UCSD-AML1 (cell line): ENCODE results near the gene C3orf20.

Experiments used
- DNase-seq: peaks from one replicate; lab custom pipeline; 2025; ENCODE audit not compliant: unreplicated experiment; lab: John Stamatoyannopoulos, UW

C3orf20 gene

GRCh38 chr3:14674841-14675240 is at the start of gene C3orf20:
TSS of gene C3orf20 (plus strand) at chr3:14675141. CDS start at chr3:14682714, 7,573 bp downstream.
- DNase-seq, result no peak

DNA sequence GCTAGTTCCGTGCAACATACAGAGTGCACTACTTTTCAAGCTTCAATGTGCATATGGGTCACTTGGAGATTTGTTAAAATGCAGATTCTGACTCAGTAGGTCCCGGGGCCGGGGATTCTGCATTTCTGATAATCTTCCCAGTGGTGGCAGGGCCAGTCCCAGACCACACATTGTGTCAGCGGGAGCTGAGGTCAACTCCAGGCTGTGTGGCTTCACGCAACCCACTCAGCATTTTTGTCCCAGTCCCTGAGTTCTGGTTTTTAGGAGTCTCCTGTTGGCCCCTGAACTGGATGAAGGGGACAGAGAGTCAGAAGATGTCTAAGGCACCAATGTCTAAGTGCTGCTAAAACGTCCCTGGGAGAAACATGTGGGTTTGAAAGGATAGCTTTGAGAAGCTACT is 49.5 kb upstream of the C3orf20 start:
- no peak for DNase-seq

DNA sequence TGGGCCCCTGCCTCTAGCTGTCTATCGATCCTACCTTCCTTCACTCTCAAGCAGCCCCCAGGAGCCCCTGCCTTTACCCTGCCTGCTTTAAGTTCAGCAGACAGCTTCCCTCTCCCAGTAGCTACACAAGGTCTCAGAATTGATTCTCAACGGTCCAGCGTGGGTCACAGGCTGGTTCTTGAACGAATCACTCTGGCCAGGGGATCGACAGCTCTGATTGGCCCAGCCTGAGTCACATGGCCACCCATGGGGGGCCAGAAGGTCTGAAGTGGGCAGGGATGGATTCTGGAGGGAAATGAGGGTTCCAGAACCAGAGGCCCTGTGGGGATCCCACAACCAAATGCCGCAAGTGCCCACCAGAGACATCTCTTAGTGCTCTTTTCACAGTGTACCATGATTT is 47.1 kb upstream of the C3orf20 start:
- no peak for DNase-seq

DNA sequence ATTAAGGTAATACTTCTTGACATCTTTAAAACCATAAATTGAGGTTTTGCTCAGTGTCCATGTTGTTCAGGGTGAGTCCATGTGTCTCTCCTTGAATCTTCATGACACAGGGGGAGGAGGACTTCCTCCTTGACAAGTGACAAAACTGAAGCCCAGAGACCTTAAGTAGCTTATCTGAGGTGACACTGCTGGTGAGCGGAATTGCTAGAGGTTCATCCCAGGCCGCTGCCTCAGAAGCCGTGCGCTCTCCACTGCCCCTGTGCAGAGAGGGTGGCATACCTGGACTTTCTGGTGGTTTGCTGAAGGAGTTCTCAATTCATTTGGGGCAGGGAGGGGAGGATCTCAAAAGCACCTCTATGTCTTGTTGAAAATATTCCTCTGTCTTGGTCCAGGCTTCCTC is 46.5 kb upstream of the C3orf20 start:
- DNase-seq, result no peak

- DNase-seq, result no peak
These were observed 44.4 kb upstream of the C3orf20 start for GRCh38 chr3:14630404-14631100.

DNA sequence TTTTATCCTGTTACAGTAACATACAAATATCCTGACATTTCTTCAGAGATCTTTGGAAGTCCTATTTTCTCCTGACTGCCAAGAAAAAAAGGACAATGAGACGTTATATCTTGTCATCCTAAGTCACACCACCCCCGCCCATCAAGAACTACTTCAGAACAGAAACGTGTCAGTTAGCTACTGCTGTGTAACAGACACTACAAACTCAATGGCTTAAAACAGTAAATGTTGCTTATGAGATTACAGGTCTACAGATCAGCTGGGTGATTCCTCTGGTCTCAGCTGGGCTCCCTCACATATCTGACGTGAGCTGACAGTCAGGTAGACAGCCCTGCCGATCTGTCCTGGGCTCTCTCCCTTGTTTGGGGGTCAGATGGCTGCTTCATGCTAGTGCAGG is 43.8 kb upstream of the C3orf20 start:
- DNase-seq, result no peak

GRCh38 chr3:14631687-14632441 is 43.1 kb upstream of the C3orf20 start:
- DNase-seq, result no peak

DNA sequence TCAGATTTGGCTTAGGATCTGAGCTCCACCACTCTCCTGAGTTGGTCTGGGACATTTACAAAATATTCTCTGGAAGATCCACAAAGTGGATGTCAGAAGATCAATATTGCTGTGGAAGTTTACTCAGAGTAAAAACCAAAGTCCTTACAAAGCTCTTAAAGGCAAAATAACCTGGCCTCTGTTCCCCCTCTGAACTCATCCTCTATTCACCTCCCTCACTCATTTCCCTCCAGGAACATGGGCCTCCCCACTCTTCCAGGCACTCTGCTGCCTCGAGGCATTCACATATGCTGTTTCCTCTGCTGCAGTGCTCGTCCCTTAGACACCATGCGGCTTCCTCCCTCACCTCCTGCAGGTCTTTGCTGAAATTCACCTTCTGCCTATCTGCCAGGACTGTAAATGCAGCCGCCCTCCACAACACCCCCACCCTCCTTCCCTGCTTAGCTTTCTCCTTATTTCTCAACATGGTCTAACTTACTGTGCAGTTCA is 42.5 kb upstream of the C3orf20 start:
- DNase-seq, result no peak

- DNase-seq, result no peak
These were observed 41.5 kb upstream of the C3orf20 start for GRCh38 chr3:14633417-14633816.

GRCh38 chr3:14633819-14634424 is 41.0 kb upstream of the C3orf20 start:
- peak; percentile 51 for DNase-seq

GRCh38 chr3:14634763-14635400 is 40.1 kb upstream of the C3orf20 start:
- no peak for DNase-seq

DNA sequence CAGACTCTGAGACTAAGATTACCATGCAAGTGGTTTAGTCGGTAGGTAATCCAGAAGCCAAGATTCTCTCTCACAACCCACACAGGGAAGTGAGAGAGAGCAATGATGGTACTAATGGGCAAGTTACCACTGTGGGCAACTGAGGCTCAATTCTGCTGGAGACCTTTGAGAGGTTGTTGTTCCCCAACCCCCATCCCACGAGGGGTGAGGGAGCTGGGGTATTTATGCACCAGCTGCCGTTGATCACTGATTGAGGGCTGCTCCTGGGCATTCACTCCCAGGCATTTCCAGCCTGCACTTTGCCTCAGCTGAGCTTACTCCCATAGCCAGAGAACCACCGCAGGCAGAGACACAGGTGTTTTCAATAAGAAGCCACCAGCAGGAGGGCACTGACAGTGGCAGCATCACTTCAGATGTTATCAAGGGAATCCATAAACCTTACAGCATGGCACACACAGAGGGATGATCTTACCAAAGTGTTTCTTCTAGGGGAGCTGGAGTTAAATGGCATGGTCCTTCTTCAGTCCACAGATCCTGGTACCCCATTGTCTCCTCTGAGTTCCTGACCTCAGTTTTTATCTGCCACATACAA is 38.3 kb upstream of the C3orf20 start:
- DNase-seq, result no peak

DNA sequence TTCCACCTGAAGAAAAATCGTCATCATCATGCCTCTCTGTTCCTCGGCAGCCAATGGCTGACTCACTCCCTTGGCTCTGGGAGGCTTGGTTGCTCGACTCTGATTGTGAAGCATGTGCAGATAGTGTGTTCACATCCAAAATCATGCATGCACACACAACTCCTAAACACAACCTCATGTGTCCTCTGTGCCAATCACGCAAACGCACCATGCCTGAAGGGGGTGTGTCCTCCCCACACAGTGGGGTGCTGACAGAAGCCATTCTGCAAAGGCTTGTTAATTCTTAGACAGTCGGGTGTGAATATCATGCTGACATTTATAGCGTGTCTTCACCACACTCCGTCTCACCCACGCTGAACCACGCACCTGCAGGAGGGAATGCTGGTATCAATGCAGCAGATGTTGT is 34.8 kb upstream of the C3orf20 start:
- no peak for DNase-seq

- no peak for DNase-seq
These were observed 34.2 kb upstream of the C3orf20 start for GRCh38 chr3:14640734-14641133.

GRCh38 chr3:14641346-14641745 is 33.6 kb upstream of the C3orf20 start:
- no peak for DNase-seq

- DNase-seq, result no peak
These were observed 29.5 kb upstream of the C3orf20 start for GRCh38 chr3:14645453-14645852.

- DNase-seq, result no peak
These were observed 28.8 kb upstream of the C3orf20 start for GRCh38 chr3:14646131-14646573.

DNA sequence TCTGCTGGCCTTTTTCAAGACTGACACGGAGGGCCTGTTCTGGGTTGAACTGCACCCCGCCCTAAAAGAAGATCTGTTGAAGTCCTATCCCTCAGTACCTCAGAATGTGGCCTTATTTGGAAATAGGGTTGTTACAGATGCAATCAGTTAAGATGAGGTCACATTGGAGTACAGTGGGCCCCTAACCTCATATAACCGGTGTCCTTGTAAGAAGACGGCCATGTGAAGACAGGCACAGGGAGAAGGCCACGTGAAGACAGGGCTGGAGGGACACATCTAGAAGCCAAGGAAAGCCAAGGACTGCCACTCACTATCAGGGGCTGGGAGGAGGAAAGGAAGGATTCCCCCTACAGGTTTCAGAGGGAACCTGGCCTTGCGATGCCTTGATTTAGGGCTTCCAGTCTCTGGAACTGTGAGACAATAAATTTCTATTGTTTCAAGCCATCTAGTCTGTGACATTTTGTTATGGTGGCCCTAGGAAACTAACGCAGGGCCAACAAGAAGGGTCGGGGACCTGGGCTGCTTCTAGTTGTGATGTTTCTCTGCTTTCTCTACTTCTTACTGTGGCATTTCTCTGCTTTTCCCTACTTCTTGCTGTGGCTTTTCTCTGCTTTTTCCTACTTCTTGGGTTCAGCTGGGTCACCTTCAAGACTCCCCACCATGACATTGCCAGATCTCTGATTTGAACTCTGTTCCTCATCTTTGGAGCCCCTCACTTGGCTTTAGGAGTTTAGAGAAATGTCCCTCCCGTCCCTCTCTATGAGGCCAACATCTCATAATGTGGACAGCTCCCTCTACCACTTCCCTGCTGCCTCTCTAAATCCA is 28.1 kb upstream of the C3orf20 start:
- DNase-seq, result no peak

DNA sequence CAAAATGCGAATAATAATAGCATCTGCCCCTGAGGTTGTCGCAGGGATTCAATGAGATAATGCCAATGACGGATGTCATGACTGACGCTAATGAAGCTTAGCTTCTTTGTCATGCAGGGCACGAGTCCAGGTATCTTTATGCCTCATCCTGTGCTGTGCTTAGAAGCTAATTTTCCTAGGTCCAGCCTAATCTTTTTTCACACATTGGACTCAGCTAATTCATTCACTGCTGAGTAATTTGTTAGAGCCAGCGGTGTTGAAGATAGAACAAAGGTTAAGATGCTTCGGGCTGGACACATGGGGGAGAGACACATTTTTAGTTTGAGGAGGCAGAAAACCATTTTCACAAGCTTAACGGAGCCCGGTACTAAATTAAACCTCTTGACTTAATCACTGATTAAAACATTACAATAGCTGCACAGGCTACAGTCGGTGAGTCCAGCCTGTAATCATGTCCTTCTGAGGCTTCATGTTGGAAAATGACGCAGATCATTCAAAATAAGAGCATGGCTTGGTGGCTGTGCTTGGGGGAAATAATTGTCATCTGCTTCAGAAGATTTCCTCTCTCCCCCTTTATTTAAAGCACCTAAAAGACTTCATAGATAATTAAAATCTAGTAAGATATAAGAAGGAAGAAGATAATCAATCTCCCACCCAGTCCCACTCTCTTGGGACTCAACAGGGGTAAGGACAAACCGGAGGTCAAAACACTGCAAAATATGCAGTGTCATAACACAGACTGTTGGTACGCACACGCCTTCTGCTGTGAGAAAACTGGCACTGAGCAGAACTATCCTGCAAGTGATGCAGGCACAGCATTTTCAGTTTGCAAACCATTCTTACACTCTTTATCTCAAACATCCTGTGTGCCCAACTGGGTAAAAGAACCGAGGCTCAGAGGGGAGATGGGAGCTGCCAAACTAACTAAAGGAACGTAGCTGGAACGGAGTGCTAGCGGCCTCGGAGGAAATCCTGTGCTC is 26.7 kb upstream of the C3orf20 start:
- no peak for DNase-seq
